AG04450 (cell line): Measurements from ENCODE around the gene CEACAM21. TPM values are rescaled to one million over a fixed set of nuclear protein-coding genes. Genes with fewer than 3 reads are reported as not detected.

Source experiments
- CTCF ChIA-PET: fragments of 300-600, 350-600 bp; formaldehyde crosslinking; extraction: SDS; loops from one replicate; lab custom pipeline; 2022; ENCODE audit warnings: antibody characterized with exemption, inconsistent platforms; lab: Charles Lee
- POLR2A ChIA-PET: fragments of 350-600 bp; formaldehyde crosslinking; extraction: SDS; loops from one replicate; lab custom pipeline; 2021; ENCODE audit warnings: antibody characterized with exemption, inconsistent platforms; lab: Yijun Ruan, JAX
- DNase-seq: peaks from one replicate; pipeline ENCODE4 v3.0.0-alpha.2; 2011; ENCODE audit warnings: low read depth, low spot score
- H3K27ac ChIP-seq: one replicate; pipeline ENCODE4 v1.5.1; 2012; ENCODE audit warnings: low read depth, low read length, control low read depth
- H3K27me3 ChIP-seq: one replicate; pipeline ENCODE4 v1.6.0; 2012; ENCODE audit warnings: low read length; ENCODE audit not compliant: control insufficient read depth, insufficient read depth
- H3K4me3 ChIP-seq: 2 replicates; pipeline ENCODE4 v1.5.1; 2011; ENCODE audit warnings: mild to moderate bottlenecking, low read depth, low read length, control low read depth
- H3K9me3 ChIP-seq: 2 replicates; pipeline ENCODE4 v1.5.1; 2012; ENCODE audit warnings: low read length; ENCODE audit not compliant: control insufficient read depth, insufficient read depth
- CTCF ChIP-seq: IDR thresholded peaks from 2 replicates; pipeline ENCODE4 v1.5.1; 2011; ENCODE audit warnings: low read depth, low read length, control low read depth, inconsistent platforms
- polyA plus RNA-seq: library from polyadenylated mRNA; depleted of rRNA; stranded (reverse); fragments of >200 nt; gene quantifications from 2 replicates; pipeline ENCODE4 v1.2.3, GENCODE V29; 2011

CEACAM21 gene
- polyA plus RNA-seq, 1 experiment, result not detected

GRCh38 chr19:41530761-41531301 lies 45.1 kb upstream of the CEACAM21 start:
- H3K27ac ChIP-seq, result no peak overlapping the region
- no peak for TF ChIP-seq CTCF
- CTCF ChIA-PET, result no interaction called here
- DNase-seq, result no peak
- POLR2A ChIA-PET, result no interaction called here
- no peak overlapping the region for H3K4me3 ChIP-seq
- no peaks in the 10 kb centered on the region for H3K9me3 ChIP-seq
- H3K27me3 ChIP-seq, result peaks cover 3% of the 10 kb centered on the region

- no peak for TF ChIP-seq CTCF
- Histone ChIP-seq H3K9me3 (no peaks in the 10 kb centered on the region), H3K27ac (no peak overlapping the region), H3K27me3 (peaks cover 6% of the 10 kb centered on the region), H3K4me3 (no peak overlapping the region)
- ChIA-PET CTCF (interaction anchor here (1.0 to 1.9 kb wide), 4 partner anchors 9 to 110 kb away, joined by 3 to 7 read pairs (median 4); no protein-coding TSS in a partner anchor), POLR2A (no interaction called here)
- DNase-seq, result no peak
Observed at GRCh38 chr19:41531438-41532311, 44.3 kb upstream of the CEACAM21 start.

GRCh38 chr19:41532526-41532925 lies 43.4 kb upstream of the CEACAM21 start:
- POLR2A ChIA-PET, result no interaction called here
- peaks cover 6% of the 10 kb centered on the region for H3K27me3 ChIP-seq
- CTCF ChIA-PET, result interaction anchor here (1.0 to 1.9 kb wide), 4 partner anchors 8 to 110 kb away, joined by 3 to 7 read pairs (median 4); no protein-coding TSS in a partner anchor

GRCh38 chr19:41533671-41534215 lies 42.2 kb upstream of the CEACAM21 start:
- H3K9me3 ChIP-seq, result no peaks in the 10 kb centered on the region
- H3K27ac ChIP-seq, result no peak overlapping the region
- ChIA-PET CTCF (interaction anchor here (1.9 kb wide), 1 partner anchor 84 kb away, joined by 7 read pairs; no protein-coding TSS in a partner anchor), POLR2A (no interaction called here)
- no peak overlapping the region for H3K4me3 ChIP-seq
- peaks cover 6% of the 10 kb centered on the region for H3K27me3 ChIP-seq
- DNase-seq, result no peak
- TF ChIP-seq CTCF, result no peak

More at GRCh38 chr19:41532526-41532925, 43.4 kb upstream of the CEACAM21 start:
- Histone ChIP-seq H3K4me3 (no peak overlapping the region), H3K27ac (no peak overlapping the region), H3K9me3 (no peaks in the 10 kb centered on the region)
- DNase-seq, result no peak
- no peak for TF ChIP-seq CTCF
